GM12873 (cell line): ENCODE measurements around the gene RXRA.

Experiments
- CTCF ChIP-seq: IDR thresholded peaks from 2 replicates; pipeline ENCODE4 v1.5.1; 2012; ENCODE audit warnings: low read depth, mild to moderate bottlenecking, moderate library complexity, low read length, control low read depth; ENCODE audit not compliant: insufficient read depth; ENCODE audit errors: missing control alignments

The RXRA gene

DNA sequence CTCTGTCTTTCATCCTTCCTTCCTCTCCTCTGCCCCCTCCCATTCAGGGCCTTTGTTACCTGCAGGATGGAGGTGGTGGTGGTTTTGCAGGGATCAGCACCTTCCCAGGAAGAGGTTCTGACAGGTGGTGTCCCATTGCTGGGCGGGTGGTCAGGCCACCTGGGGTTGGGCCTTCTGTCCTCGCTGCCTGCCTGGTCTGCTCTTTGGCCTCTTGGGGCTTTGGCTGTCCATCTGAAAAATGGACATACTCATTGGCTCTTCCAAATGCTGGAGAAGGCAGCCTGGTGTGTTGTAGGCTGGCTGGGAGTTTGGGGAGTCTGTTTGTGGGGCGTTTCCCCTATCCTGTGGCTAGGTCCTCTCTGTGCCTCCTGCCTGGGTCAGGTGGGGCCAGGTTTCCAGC is 4.3 kb downstream of the RXRA start:
- no peak for TF ChIP-seq CTCF

DNA sequence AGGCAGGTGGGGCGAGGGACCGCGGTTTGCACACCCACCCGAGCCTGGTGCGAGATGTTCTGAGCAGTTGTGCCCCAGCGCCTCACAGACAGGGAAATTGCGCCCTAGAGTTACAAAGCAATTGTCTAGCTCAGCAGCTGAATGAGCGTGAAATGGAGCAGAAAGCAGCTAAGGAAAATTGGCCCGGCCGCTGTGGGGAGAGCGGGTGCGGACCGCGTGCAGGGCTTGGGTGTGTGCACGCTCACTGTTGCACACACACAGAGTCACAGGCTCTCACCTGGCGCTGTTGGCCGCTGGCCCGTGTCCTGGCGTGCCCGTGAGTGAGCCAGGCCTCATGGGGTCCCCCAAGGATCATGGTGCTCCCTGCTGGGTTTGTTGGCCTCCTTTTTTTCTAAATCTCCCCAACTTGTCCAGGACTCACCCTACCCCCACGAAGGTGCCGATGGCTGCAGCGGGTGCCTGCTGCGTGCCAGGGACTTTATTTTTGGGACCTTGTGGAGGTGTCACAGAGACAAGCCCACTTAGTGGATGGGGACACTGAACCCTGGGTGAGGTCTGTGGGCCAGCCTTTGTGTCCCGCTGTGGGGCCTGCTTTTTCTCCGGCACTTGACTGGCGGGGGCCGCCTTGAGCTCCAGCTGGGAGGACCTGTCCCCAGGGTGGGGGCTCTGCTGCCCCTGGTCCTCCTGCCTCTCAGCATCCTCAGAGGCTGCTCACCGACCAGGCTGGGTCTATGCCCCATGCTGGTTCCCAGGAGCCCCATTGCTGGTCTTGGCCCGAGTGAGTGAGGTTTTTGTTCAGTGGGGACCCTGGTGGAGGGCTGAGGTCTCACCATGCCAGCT is 5.2 kb downstream of the RXRA start:
- TF ChIP-seq CTCF, result no peak

DNA sequence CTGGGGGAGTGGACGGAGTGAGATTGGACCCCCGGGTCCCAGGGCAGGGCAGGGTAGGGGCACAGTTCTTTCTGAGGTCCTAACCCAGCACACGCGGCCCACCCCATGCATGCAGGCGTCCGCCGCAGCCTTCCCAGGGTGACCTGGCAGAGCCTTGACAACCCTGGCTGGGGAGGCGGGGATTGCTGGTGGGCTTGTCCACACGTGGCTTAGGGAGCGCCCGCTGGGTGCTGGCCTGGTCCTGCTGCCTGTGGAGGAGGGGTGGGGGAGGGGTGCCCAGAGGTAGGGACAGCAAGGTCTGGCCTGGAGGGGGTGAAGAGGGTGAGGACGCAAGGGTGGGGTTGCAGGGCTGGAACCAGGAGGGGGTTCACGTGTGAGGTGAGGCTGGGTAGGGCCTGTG is 6.0 kb downstream of the RXRA start:
- no peak for TF ChIP-seq CTCF

DNA sequence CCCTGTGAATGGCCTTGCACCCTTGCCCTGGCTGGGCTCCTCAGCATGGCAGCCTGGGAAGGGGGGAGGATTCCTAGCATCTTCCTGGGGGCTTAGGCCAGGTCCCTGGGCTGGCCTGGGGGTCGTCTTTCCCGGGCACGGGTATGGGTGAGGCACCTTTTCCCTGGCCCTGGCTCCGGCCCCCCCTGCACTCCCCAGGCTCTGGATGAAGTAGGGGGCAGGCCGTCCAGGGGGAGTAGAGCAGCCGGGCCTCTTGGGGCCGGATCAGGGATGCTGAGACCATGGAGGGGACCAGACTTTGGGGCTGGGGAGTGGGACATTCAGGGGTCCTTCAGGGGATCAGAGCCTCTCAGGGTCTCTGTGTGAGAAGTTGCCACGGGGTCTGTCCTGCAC is 6.6 kb downstream of the RXRA start:
- no peak for TF ChIP-seq CTCF

DNA sequence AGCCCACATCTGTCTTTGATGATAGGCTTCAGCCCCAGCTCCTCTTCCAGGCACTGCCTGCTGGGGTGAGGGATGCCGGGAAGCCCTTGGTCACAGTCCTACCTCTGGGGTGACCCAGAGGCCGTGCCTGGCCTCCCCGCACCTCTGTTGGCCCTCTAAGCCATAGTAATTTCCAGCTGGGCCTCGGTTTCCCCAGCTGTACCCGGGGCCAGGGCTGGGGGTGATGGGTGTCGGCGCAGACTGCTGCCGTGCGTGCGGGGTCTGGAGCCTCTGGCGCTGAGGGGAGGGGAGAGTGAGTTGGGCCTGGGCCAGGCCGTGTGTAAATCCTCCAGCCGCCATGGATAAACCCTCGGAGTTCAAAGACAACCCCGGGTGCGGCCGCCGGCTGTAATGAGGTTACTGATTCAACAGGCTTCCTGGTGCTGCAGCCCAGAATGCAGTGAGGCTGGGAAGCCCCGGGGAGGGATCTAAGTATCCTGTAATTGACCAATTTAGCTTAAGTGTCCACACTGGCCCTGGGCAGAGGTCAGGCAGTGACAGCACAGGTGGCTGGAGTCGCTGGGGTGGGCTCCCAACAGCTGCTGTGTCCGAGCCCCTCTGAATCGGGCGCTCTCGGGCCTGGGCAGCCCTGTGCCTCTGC is 7.1 kb downstream of the RXRA start:
- TF ChIP-seq CTCF, result no peak

DNA sequence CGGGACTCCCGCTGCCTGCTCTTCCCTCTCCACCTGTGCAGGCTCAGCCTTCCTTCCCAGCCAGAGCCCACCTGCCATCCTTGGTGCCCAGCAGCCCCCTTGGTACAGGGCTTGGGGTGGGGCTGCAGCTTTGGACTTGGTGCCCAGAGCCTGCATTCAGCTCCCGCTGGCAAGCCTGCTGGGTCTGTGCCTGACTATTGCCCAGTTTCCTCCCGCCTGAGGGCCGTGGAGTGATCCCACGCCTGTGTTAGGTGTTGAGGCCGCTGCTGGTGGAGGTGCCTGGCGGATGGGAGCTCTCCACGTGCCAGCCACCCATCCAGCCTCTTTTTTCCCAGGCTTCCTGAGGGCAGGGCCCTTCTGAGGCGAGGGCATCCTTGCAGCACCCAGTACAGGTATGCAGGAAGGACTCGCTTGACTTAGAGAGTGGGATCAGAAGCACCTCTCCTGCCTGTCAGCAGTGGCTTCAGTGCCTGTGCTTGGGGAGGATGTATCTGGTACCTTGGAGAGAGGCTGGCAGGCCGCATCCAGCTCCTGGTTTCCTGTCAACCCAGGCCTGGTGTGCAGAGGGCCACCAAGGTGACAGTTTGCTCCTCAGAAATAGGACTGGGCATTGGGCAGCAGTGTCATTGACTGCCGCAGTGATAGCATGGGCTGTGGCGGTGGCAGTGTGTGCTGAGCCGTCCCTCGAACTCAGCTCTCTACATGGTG is 7.8 kb downstream of the RXRA start:
- no peak for TF ChIP-seq CTCF

- TF ChIP-seq CTCF, result no peak
Measured at GRCh38 chr9:134335061-134335460, 8.8 kb downstream of the RXRA start.
